ENCODE measurements around the gene CDK6. TPM values are rescaled to one million over a fixed set of nuclear protein-coding genes. Genes with fewer than 3 reads are reported as not detected.

The CDK6 gene
- total RNA-seq: 19.8 and 22.6 TPM in 2 replicates

GRCh38 chr7:92836489-92836999, at the start of gene CDK6:
CDK6 (minus strand) TSS chr7:92836573; CDS start chr7:92833323, 3,250 bp downstream.

Other genes with a start within 250 kb of the CDK6 start
- gene FAM133B, start 246.2 kb downstream of the CDK6 start, total RNA-seq: 9.2 and 12.7 TPM in 2 replicates